ENCODE measurements around the gene SLC35B4. TPM values are rescaled to one million over a fixed set of nuclear protein-coding genes. Genes with fewer than 3 reads are reported as not detected.

SLC35B4 gene
- total RNA-seq, 1 donor from 2014 or later, result 51.7 TPM

- Mint-ChIP-seq H3K36me3 (ENCODE audit: low read depth) (no peaks in the 10 kb centered on the region), H3K9me3 (peaks cover 2% of the 10 kb centered on the region), H3K27me3 (ENCODE audit: low read depth) (peaks cover 11% of the 10 kb centered on the region), H3K27ac (ENCODE audit: unreplicated experiment) (no peak overlapping the region), H3K4me1 (no peaks in the 10 kb centered on the region), H3K4me3 (no peak overlapping the region)
- DNase-seq (ENCODE audit: low read depth, low spot score), result no peak
- TF ChIP-seq CTCF (conservative IDR thresholded peaks at IDR 0.05), result no peak
Observed at GRCh38 chr7:134362587-134363483, 46.1 kb upstream of the SLC35B4 start.

- peaks cover 6% of the 10 kb centered on the region for H3K27me3 Mint-ChIP-seq (ENCODE audit: low read depth)
- TF ChIP-seq CTCF (conservative IDR thresholded peaks at IDR 0.05), result no peak
- DNase-seq (ENCODE audit: low read depth, low spot score), result no peak
- H3K36me3 Mint-ChIP-seq (ENCODE audit: low read depth), result no peaks in the 10 kb centered on the region
- no peak overlapping the region for H3K27ac Mint-ChIP-seq (ENCODE audit: unreplicated experiment)
- no peaks in the 10 kb centered on the region for H3K4me1 Mint-ChIP-seq
- H3K9me3 Mint-ChIP-seq, result peaks cover 2% of the 10 kb centered on the region
- no peak overlapping the region for H3K4me3 Mint-ChIP-seq
Observed at GRCh38 chr7:134359787-134360432, 43.2 kb upstream of the SLC35B4 start.

GRCh38 chr7:134357486-134357885 lies 40.8 kb upstream of the SLC35B4 start:
- Mint-ChIP-seq H3K4me3 (no peak overlapping the region), H3K27ac (ENCODE audit: unreplicated experiment) (no peak overlapping the region), H3K9me3 (peaks cover 2% of the 10 kb centered on the region), H3K27me3 (ENCODE audit: low read depth) (peaks cover 2% of the 10 kb centered on the region), H3K4me1 (no peaks in the 10 kb centered on the region), H3K36me3 (ENCODE audit: low read depth) (no peaks in the 10 kb centered on the region)
- DNase-seq (ENCODE audit: low read depth, low spot score), result no peak
- TF ChIP-seq CTCF (conservative IDR thresholded peaks at IDR 0.05), result no peak

- no peaks in the 10 kb centered on the region for H3K27me3 Mint-ChIP-seq (ENCODE audit: low read depth)
- no peak overlapping the region for H3K27ac Mint-ChIP-seq (ENCODE audit: unreplicated experiment)
- no peak for DNase-seq (ENCODE audit: low read depth, low spot score)
- H3K4me3 Mint-ChIP-seq, result no peak overlapping the region
- no peaks in the 10 kb centered on the region for H3K4me1 Mint-ChIP-seq
- peaks cover 2% of the 10 kb centered on the region for H3K9me3 Mint-ChIP-seq
- no peaks in the 10 kb centered on the region for H3K36me3 Mint-ChIP-seq (ENCODE audit: low read depth)
- TF ChIP-seq CTCF (conservative IDR thresholded peaks at IDR 0.05), result no peak
Observed at GRCh38 chr7:134356421-134356936, 39.7 kb upstream of the SLC35B4 start.

- Mint-ChIP-seq H3K36me3 (ENCODE audit: low read depth) (no peaks in the 10 kb centered on the region), H3K4me1 (no peaks in the 10 kb centered on the region), H3K27ac (ENCODE audit: unreplicated experiment) (no peak overlapping the region), H3K9me3 (peaks cover 2% of the 10 kb centered on the region), H3K27me3 (ENCODE audit: low read depth) (no peaks in the 10 kb centered on the region), H3K4me3 (no peak overlapping the region)
- DNase-seq (ENCODE audit: low read depth, low spot score), result no peak
- TF ChIP-seq CTCF (conservative IDR thresholded peaks at IDR 0.05), result no peak
Observed at GRCh38 chr7:134355927-134356326, 39.2 kb upstream of the SLC35B4 start.

Data from neural crest cell (in vitro differentiated cells).